K562 (cell line): ENCODE data around the gene COL20A1. TPM values are rescaled to one million over a fixed set of nuclear protein-coding genes. Genes with fewer than 3 reads are reported as not detected.
"Not testable (repeated sequence)": the region's sequence is repeated elsewhere in the genome, so short reads cannot be mapped to it uniquely, and the experiment has no call there.

Experiments used
- ATAC-seq: fragments of 200-7000 bp; cut with Tn5 transposase; 3 replicates; pipeline ENCODE4 v1.9.1; 2020; ENCODE audit warnings: moderate library complexity
- BruUV-seq: library from RNA; stranded (reverse); fragments of 400-500 nt; replicated peaks from 2 replicates; lab custom pipeline; 2021; lab: Mats Ljungman, UMichigan
- CTCF ChIA-PET: fragments of 300-600 bp; formaldehyde crosslinking; extraction: SDS; loops from one replicate; lab custom pipeline; 2021; ENCODE audit warnings: low intra/inter-chr PET ratio; lab: Yijun Ruan, JAX
- POLR2A ChIA-PET: fragments of 300-600, 350-650 bp; sonication (Branson Sonifier 250); formaldehyde crosslinking; extraction: SDS; loops from one replicate; lab custom pipeline; 2021; ENCODE audit warnings: antibody characterized with exemption, inconsistent platforms; lab: Yijun Ruan, JAX
- DNase-seq, 4 experiments: peaks; one replicate each; pipeline versions ENCODE4 v3.0.0 to v3.0.0-alpha.2; 2011 to 2018; ENCODE audit warnings: low spot score in 3 of 4, mixed read lengths in 3 of 4; ENCODE audit errors: extremely low read depth in 1 of 4
- FAIRE-seq: peaks from 2 replicates; lab custom pipeline; 2011; peaks lifted over from hg19 to GRCh38; lab: Jason Lieb, UNC
- H2AFZ ChIP-seq: 2 replicates; pipeline ENCODE4 v1.6.0; 2011; ENCODE audit warnings: low read depth, low read length, control low read depth, inconsistent platforms
- H3K27ac ChIP-seq: fragments of 200-600 bp; 3 replicates; pipeline ENCODE4 v1.8.0; 2011; ENCODE audit warnings: low read depth, mild to moderate bottlenecking, control low read depth, inconsistent platforms, low read length, moderate library complexity, mixed read lengths; ENCODE audit errors: extremely low read depth
- H3K27me3 ChIP-seq, 2 experiments: fragments of 300-600 bp in 1 of 2; 2 replicates in 1 of 2; 3 replicates in 1 of 2; pipeline versions ENCODE4 v1.6.0 to v1.8.0; 2011; ENCODE audit warnings: inconsistent platforms in 2 of 2, low read length in 2 of 2, mild to moderate bottlenecking in 1 of 2, mixed read lengths in 1 of 2, moderate library complexity in 1 of 2; ENCODE audit not compliant: control insufficient read depth in 2 of 2, insufficient read depth in 2 of 2
- H3K36me3 ChIP-seq: fragments of 300-600 bp; 3 replicates; pipeline ENCODE4 v1.8.0; 2011; ENCODE audit warnings: mild to moderate bottlenecking, low read length, inconsistent platforms; ENCODE audit not compliant: control insufficient read depth, insufficient read depth
- H3K4me1 ChIP-seq, 2 experiments: fragments of 200-600 bp in 1 of 2; replicated peaks in 1 of 2; 2 replicates in 1 of 2; 3 replicates in 1 of 2; pipeline versions ENCODE4 v1.5.1 to v1.8.0; 2011; ENCODE audit warnings: inconsistent platforms in 2 of 2, low read length in 2 of 2, mild to moderate bottlenecking in 1 of 2, mixed read lengths in 1 of 2, moderate library complexity in 1 of 2; ENCODE audit not compliant: control insufficient read depth in 2 of 2, insufficient read depth in 2 of 2
- H3K4me2 ChIP-seq: 2 replicates; pipeline ENCODE4 v1.6.1; 2011; ENCODE audit warnings: low read length, control low read depth, inconsistent platforms, mixed read lengths; ENCODE audit not compliant: insufficient read depth
- H3K4me3 ChIP-seq: fragments of 200-600 bp; sonication (generic), shearing (Covaris generic); 2 replicates; pipeline ENCODE4 v1.5.1; 2016; ENCODE audit warnings: control low read depth, inconsistent platforms
- H3K79me2 ChIP-seq: fragments of 200-600 bp; 3 replicates; pipeline ENCODE4 v1.8.0; 2011; ENCODE audit warnings: low read length, inconsistent platforms; ENCODE audit not compliant: control insufficient read depth, insufficient read depth
- H3K9ac ChIP-seq, 2 experiments: 2 replicates each; pipeline versions ENCODE4 v1.6.0 to v1.6.1; 2011; ENCODE audit warnings: low read depth in 2 of 2, low read length in 2 of 2, control low read depth in 1 of 2, inconsistent platforms in 1 of 2, mild to moderate bottlenecking in 1 of 2, mixed read lengths in 1 of 2; ENCODE audit not compliant: insufficient read depth in 1 of 2
- H3K9me1 ChIP-seq: one replicate; pipeline ENCODE4 v1.6.0; 2011; ENCODE audit warnings: inconsistent platforms, mild to moderate bottlenecking, low read length, moderate library complexity; ENCODE audit not compliant: control insufficient read depth, insufficient read depth
- H3K9me3 ChIP-seq: replicated peaks from 2 replicates; pipeline ENCODE4 v1.5.1; 2011; ENCODE audit warnings: low read depth, low read length, inconsistent platforms; ENCODE audit not compliant: control insufficient read depth, insufficient read depth
- H4K20me1 ChIP-seq: replicated peaks from 2 replicates; pipeline ENCODE4 v1.6.1; 2011; ENCODE audit warnings: low read length, inconsistent platforms, mixed read lengths; ENCODE audit not compliant: control insufficient read depth, insufficient read depth
- CBX3 ChIP-seq, 2 experiments: IDR thresholded peaks; 1 replicate in 1 of 2; 2 replicates in 1 of 2; pipeline ENCODE4 v1.6.1; 2012; ENCODE audit warnings: inconsistent platforms in 2 of 2, low read length in 2 of 2, borderline replicate concordance in 1 of 2, control low read depth in 1 of 2
- WGBS: fragments of 100-300 bp; shearing (Covaris generic); methylation state at CpG from one replicate; pipeline ENCODE4 v1.1.6; 2016; ENCODE audit warnings: low coverage, mixed read lengths; ENCODE audit not compliant: insufficient coverage; ENCODE audit errors: missing lambda C conversion rate; 5-methylcytosine and 5-hydroxymethylcytosine counted together
- in situ Hi-C: fragments of 300-500 bp; cut with MboI; formaldehyde crosslinking; loops from 4 replicates; pipeline ENCODE4 v1.15.0; 2018; ENCODE audit warnings: inconsistent platforms, mixed read lengths
- intact Hi-C: fragments of 100-400 bp; cut with micrococcal nuclease; formaldehyde crosslinking; loops from 2 replicates; pipeline ENCODE4 v1.14.2; 2022
- polyA plus RNA-seq, 8 experiments: library from polyadenylated mRNA; depleted of rRNA in 4 of 8; stranded (reverse) in 5 of 8; unstranded in 3 of 8; fragments of >200 nt; fragmentation: Nextera tagmentation in 2 of 8; fragmentation: Illumina TruSeq in 1 of 8; extraction: Ambion mirVana in 2 of 8; extraction: Trizol in 1 of 8; gene quantifications; 2 replicates each; pipeline versions ENCODE4 v1.2.1 to v1.2.3, GENCODE V29; 2011 to 2014; ENCODE audit warnings: inconsistent platforms in 1 of 8, missing spikeins in 1 of 8
- total RNA-seq, 7 experiments: library from RNA; depleted of rRNA in 6 of 7; stranded (reverse); fragments of >200 nt in 6 of 7; fragmentation: Illumina TruSeq in 2 of 7; extraction: Trizol in 2 of 7; gene quantifications; 2 replicates each; pipeline versions ENCODE4 v1.2.1 to v1.2.3, GENCODE V29; 2011 to 2021; ENCODE audit warnings: low replicate concordance in 1 of 7
- TF ChIP-seq, protein P1 (sequence below): sonication (generic); formaldehyde crosslinking; IDR thresholded peaks from 2 replicates; pipeline ENCODE4 v1.9.0; 2022; ENCODE audit warnings: mild to moderate bottlenecking, missing genetic modification reagents
- TF ChIP-seq, protein P2 (sequence below), 2 experiments: IDR thresholded peaks; 2 replicates each; pipeline ENCODE4 v1.6.1; 2011; ENCODE audit warnings: borderline replicate concordance in 1 of 2, control low read depth in 1 of 2, low read depth in 1 of 2, low read length in 1 of 2, mild to moderate bottlenecking in 1 of 2, mixed read lengths in 1 of 2, moderate library complexity in 1 of 2; ENCODE audit not compliant: insufficient read depth in 1 of 2, insufficient read length in 1 of 2, poor library complexity in 1 of 2, severe bottlenecking in 1 of 2; ENCODE audit errors: extremely low read depth in 1 of 2

The COL20A1 gene
- total and polyA plus RNA-seq, 9 of the 15 experiments (the other 6 are each of a cell fraction or from before 2014, with no cell fraction given) = not detected

DNA sequence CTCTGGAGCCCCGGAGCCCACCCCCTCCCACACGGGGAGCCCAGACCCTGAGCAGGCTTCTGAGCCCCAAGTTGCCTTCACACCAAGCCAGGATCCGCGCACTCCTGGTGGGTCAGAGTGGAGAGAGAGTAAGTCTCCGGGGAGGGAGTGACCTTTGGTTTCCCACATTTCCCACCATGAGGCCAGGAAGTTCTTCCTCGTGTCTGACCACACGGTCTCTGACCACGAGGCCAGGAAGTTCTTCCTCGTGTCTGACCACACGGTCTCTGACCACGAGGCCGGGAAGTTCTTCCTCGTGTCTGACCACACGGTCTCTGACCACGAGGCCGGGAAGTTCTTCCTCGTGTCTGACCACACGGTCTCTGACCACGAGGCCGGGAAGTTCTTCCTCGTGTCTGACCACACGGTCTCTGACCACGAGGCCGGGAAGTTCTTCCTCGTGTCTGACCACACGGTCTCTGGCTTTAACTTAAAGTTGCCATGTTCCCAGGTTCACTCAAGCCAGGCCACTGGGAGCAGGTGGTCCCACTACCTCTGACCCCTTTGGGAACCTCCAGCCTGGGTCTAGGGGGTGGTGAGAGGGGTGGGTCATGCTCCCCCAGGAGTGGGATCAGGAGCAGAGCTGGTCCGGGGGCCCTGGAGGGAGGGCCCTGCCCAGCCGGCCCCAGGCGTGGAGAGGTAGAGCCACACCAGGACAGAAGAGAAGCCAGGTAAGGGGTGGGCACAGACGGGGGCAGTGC is 13.1 kb downstream of the COL20A1 start:
- intact Hi-C loops, H3K9ac ChIP-seq, H3K9me1 ChIP-seq, H2AFZ ChIP-seq, ATAC-seq, in situ Hi-C loops, H3K27ac ChIP-seq, H3K36me3 ChIP-seq, H3K4me2 ChIP-seq, H3K9me3 ChIP-seq, H4K20me1 ChIP-seq, DNase-seq, POLR2A ChIA-PET, H3K4me3 ChIP-seq, FAIRE-seq, CTCF ChIA-PET, BruUV-seq, H3K79me2 ChIP-seq: not testable (repeated sequence)
- 14% methylated on average over 16 of the region's 30 CpGs for WGBS
- TF ChIP-seq CBX3 (IDR thresholded peaks at IDR 0.05; ENCODE audit: borderline replicate concordance in 1 of 2, low read length in 2 of 2) = peak in 1 of 2 experiments; percentile 36; a peak in 1 of 3 replicates
- TF ChIP-seq, protein P1, sequence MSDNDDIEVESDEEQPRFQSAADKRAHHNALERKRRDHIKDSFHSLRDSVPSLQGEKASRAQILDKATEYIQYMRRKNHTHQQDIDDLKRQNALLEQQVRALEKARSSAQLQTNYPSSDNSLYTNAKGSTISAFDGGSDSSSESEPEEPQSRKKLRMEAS (CRISPR knock-in tag) = peak; percentile 79
- TF ChIP-seq, protein P2, sequence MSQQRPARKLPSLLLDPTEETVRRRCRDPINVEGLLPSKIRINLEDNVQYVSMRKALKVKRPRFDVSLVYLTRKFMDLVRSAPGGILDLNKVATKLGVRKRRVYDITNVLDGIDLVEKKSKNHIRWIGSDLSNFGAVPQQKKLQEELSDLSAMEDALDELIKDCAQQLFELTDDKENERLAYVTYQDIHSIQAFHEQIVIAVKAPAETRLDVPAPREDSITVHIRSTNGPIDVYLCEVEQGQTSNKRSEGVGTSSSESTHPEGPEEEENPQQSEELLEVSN (IDR thresholded peaks at IDR 0.05; ENCODE audit: borderline replicate concordance in 1 of 2, extremely low read depth in 1 of 2, insufficient read depth in 1 of 2, insufficient read length in 1 of 2, low read depth in 1 of 2, low read length in 1 of 2, poor library complexity in 1 of 2, severe bottlenecking in 1 of 2) = peak; percentile 35 to 37
- H3K27me3 ChIP-seq = peaks cover 0 to 45% of the 10 kb centered on the region in 2 experiments; a peak in 2 of 5 replicates
- peaks cover 0 to 29% of the 10 kb centered on the region in 2 experiments; a peak in 2 of 5 replicates for H3K4me1 ChIP-seq
